ENCODE results near the gene PSENEN.

DNA sequence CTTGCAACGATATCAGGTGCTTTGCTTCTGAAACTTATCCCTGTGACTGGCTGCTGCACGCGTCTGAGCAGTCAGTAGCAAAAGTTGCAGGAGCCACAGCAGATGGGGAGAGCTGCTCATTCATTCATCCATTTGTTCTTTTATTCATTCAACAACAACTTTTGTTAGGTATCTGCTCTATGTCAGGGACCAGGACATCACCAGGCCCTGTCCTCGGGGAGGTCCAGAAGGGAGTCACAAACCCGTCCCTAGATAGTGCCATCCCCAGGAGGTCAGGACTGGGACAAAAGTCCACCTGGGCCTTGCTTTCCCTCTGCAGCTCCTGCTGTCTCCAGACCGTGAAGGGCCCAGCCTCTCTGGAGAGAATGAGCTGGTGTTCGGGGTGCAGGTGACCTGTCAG lies 32.5 kb downstream of the PSENEN start:
- no peak for TF ChIP-seq POLR2A (IDR thresholded peaks at IDR 0.05; ENCODE audit: low read length)
- no peak for TF ChIP-seq CTCF (IDR thresholded peaks at IDR 0.05)
- no peak for TF ChIP-seq RFX5 (IDR thresholded peaks at IDR 0.05)
- no peak for TF ChIP-seq RAD21 (conservative IDR thresholded peaks at IDR 0.05 in 1 of 2, IDR thresholded peaks at IDR 0.05 in 1 of 2)
- TF ChIP-seq, protein P1, sequence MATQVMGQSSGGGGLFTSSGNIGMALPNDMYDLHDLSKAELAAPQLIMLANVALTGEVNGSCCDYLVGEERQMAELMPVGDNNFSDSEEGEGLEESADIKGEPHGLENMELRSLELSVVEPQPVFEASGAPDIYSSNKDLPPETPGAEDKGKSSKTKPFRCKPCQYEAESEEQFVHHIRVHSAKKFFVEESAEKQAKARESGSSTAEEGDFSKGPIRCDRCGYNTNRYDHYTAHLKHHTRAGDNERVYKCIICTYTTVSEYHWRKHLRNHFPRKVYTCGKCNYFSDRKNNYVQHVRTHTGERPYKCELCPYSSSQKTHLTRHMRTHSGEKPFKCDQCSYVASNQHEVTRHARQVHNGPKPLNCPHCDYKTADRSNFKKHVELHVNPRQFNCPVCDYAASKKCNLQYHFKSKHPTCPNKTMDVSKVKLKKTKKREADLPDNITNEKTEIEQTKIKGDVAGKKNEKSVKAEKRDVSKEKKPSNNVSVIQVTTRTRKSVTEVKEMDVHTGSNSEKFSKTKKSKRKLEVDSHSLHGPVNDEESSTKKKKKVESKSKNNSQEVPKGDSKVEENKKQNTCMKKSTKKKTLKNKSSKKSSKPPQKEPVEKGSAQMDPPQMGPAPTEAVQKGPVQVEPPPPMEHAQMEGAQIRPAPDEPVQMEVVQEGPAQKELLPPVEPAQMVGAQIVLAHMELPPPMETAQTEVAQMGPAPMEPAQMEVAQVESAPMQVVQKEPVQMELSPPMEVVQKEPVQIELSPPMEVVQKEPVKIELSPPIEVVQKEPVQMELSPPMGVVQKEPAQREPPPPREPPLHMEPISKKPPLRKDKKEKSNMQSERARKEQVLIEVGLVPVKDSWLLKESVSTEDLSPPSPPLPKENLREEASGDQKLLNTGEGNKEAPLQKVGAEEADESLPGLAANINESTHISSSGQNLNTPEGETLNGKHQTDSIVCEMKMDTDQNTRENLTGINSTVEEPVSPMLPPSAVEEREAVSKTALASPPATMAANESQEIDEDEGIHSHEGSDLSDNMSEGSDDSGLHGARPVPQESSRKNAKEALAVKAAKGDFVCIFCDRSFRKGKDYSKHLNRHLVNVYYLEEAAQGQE (IDR thresholded peaks at IDR 0.05): no peak
- no peak for TF ChIP-seq KDM1A (IDR thresholded peaks at IDR 0.05; ENCODE audit: low read depth)
- no peak for TF ChIP-seq MYC (IDR thresholded peaks at IDR 0.05; ENCODE audit: borderline replicate concordance, low read length)

All from A549 (cell line).